Caco-2 (cell line): ENCODE data around the gene FRMD6. TPM values are rescaled to one million over a fixed set of nuclear protein-coding genes. Genes with fewer than 3 reads are reported as not detected.

ENCODE experiments used
- BruUV-seq: library from RNA; stranded (reverse); fragments of 400-500 nt; replicated peaks from 2 replicates; lab custom pipeline; 2021; lab: Mats Ljungman, UMichigan
- CTCF ChIA-PET: fragments of 300-600 bp; sonication (Branson Sonifier 250); formaldehyde crosslinking; loops from one replicate; lab custom pipeline; 2022; ENCODE audit warnings: antibody characterized with exemption; lab: Charles Lee
- POLR2A ChIA-PET: fragments of 300-600 bp; sonication (Branson Sonifier 250); formaldehyde crosslinking; loops from one replicate; lab custom pipeline; 2022; ENCODE audit warnings: antibody characterized with exemption; lab: Charles Lee
- DNase-seq, 2 experiments: peaks; one replicate each; pipeline versions ENCODE4 v3.0.0 to v3.0.0-alpha.2; 2020 to 2022
- H3K27me3 ChIP-seq: replicated peaks from 2 replicates; pipeline ENCODE4 v1.6.0; 2011; ENCODE audit warnings: low read length; ENCODE audit not compliant: control insufficient read depth, insufficient read depth
- H3K36me3 ChIP-seq: 2 replicates; pipeline ENCODE4 v1.5.1; 2011; ENCODE audit warnings: low read length; ENCODE audit not compliant: control insufficient read depth, insufficient read depth
- H3K4me1 ChIP-seq: fragments of 250-450 bp; sonication (Bioruptor Pico); 2 replicates; pipeline ENCODE4 v1.5.1; 2020; ENCODE audit warnings: mild to moderate bottlenecking
- H3K4me3 ChIP-seq: 2 replicates; pipeline ENCODE4 v1.5.1; 2011; ENCODE audit warnings: low read depth, mild to moderate bottlenecking, control low read depth, low read length
- H3K9me3 ChIP-seq: fragments of 250-450 bp; sonication (Bioruptor Pico); 2 replicates; pipeline ENCODE4 v1.5.1; 2020; ENCODE audit warnings: mild to moderate bottlenecking, moderate library complexity
- H3K27ac Mint-ChIP-seq: one replicate; pipeline ENCODE4 v1.8.0; 2022; ENCODE audit warnings: mixed read lengths; ENCODE audit not compliant: unreplicated experiment
- H3K27me3 Mint-ChIP-seq: one replicate; pipeline ENCODE4 v1.8.0; 2022; ENCODE audit warnings: mixed read lengths; ENCODE audit not compliant: insufficient read depth, unreplicated experiment
- H3K36me3 Mint-ChIP-seq: one replicate; pipeline ENCODE4 v1.8.0; 2022; ENCODE audit warnings: mild to moderate bottlenecking, mixed read lengths; ENCODE audit not compliant: insufficient read depth, unreplicated experiment
- H3K4me1 Mint-ChIP-seq: one replicate; pipeline ENCODE4 v1.8.0; 2022; ENCODE audit warnings: low read depth, mixed read lengths; ENCODE audit not compliant: unreplicated experiment
- H3K4me3 Mint-ChIP-seq: one replicate; pipeline ENCODE4 v1.8.0; 2022; ENCODE audit warnings: mild to moderate bottlenecking, moderate library complexity, mixed read lengths; ENCODE audit not compliant: unreplicated experiment
- H3K9me3 Mint-ChIP-seq: one replicate; pipeline ENCODE4 v1.8.0; 2022; ENCODE audit warnings: mixed read lengths; ENCODE audit not compliant: unreplicated experiment
- intact Hi-C: fragments of 100-400 bp; cut with micrococcal nuclease; formaldehyde crosslinking; loops from one replicate; pipeline ENCODE4 v1.10.0; 2022; ENCODE audit not compliant: unreplicated experiment
- total RNA-seq: library from RNA; stranded (reverse); gene quantifications from 2 replicates; pipeline ENCODE4 v1.2.3, GENCODE V29; 2022
- TF ChIP-seq, protein P1 (sequence below), 2 experiments: fragments of 200-600 bp in 1 of 2; IDR thresholded peaks; 1 replicate in 1 of 2; 2 replicates in 1 of 2; pipeline versions ENCODE4 v1.5.1 to v1.8.0; 2011 to 2022; ENCODE audit warnings: antibody characterized with exemption in 1 of 2, control low read depth in 1 of 2, inconsistent platforms in 1 of 2, low read depth in 1 of 2, low read length in 1 of 2, mild to moderate bottlenecking in 1 of 2, moderate library complexity in 1 of 2; ENCODE audit not compliant: insufficient read depth in 1 of 2, severe bottlenecking in 1 of 2, unreplicated experiment in 1 of 2

FRMD6 gene
- total RNA-seq, 1 experiment from 2014 or later: 35.7 TPM

DNA sequence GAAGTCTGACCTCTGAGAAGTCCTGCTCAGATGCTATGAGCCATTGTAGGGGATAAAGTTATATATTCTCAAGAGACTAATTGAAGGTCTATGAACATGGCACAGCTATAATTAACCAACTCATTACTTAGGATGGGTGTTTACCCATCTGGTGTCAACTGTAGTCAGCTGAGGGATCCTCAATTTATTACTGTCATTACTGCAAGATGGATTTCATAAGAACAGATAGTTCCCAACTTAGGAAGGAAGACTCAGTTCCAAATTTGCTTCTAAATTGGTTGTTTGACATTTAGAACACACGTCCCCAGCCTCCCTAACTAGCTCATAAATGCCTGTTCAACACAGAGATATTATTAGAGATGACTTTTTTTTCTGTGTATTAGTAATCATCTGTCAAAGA, 81.4 kb downstream of the FRMD6 start:
- ChIA-PET CTCF (no interaction called here), POLR2A (no interaction called here)
- Histone ChIP-seq H3K27me3 (no peaks in the 10 kb centered on the region), H3K4me1 (no peaks in the 10 kb centered on the region), H3K36me3 (no peaks in the 10 kb centered on the region), H3K4me3 (no peak overlapping the region), H3K9me3 (no peaks in the 10 kb centered on the region)
- no TSS peak for BruUV-seq
- Mint-ChIP-seq H3K9me3 (no peaks in the 10 kb centered on the region), H3K27me3 (no peaks in the 10 kb centered on the region), H3K36me3 (peaks cover 25% of the 10 kb centered on the region), H3K4me1 (no peaks in the 10 kb centered on the region), H3K27ac (no peak overlapping the region), H3K4me3 (no peak overlapping the region)
- intact Hi-C loops: no loop called here
- no peak for DNase-seq
- TF ChIP-seq, protein P1, sequence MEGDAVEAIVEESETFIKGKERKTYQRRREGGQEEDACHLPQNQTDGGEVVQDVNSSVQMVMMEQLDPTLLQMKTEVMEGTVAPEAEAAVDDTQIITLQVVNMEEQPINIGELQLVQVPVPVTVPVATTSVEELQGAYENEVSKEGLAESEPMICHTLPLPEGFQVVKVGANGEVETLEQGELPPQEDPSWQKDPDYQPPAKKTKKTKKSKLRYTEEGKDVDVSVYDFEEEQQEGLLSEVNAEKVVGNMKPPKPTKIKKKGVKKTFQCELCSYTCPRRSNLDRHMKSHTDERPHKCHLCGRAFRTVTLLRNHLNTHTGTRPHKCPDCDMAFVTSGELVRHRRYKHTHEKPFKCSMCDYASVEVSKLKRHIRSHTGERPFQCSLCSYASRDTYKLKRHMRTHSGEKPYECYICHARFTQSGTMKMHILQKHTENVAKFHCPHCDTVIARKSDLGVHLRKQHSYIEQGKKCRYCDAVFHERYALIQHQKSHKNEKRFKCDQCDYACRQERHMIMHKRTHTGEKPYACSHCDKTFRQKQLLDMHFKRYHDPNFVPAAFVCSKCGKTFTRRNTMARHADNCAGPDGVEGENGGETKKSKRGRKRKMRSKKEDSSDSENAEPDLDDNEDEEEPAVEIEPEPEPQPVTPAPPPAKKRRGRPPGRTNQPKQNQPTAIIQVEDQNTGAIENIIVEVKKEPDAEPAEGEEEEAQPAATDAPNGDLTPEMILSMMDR (IDR thresholded peaks at IDR 0.05; ENCODE audit: insufficient read depth in 1 of 2, low read depth in 1 of 2, low read length in 1 of 2, severe bottlenecking in 1 of 2, unreplicated experiment in 1 of 2): no peak

DNA sequence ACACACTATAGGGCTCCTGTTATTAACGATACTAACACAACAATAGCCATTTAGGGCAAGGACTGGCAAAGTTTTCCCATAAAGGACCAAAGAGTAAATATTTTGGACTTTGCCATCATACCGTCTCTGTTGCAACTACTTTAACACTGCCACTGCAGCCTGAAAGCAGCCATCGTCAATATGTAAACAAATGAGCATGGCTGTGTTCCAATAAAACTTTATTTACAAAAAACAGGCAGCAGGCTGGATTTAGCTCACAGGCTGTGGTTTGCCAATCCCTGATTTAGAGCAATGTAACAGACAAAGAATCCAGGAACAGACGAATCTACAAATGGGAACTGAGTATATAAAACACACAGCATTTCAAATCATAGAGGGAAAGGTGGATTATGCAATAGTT, 84.1 kb downstream of the FRMD6 start:
- Mint-ChIP-seq H3K9me3 (no peaks in the 10 kb centered on the region), H3K36me3 (peaks cover 16% of the 10 kb centered on the region), H3K27me3 (no peaks in the 10 kb centered on the region), H3K4me1 (no peaks in the 10 kb centered on the region), H3K4me3 (no peak overlapping the region), H3K27ac (no peak overlapping the region)
- POLR2A ChIA-PET: no interaction called here
- no peak for DNase-seq
- TF ChIP-seq, protein P1 (IDR thresholded peaks at IDR 0.05; ENCODE audit: insufficient read depth in 1 of 2, low read depth in 1 of 2, low read length in 1 of 2, severe bottlenecking in 1 of 2, unreplicated experiment in 1 of 2): no peak
- Histone ChIP-seq H3K36me3 (no peaks in the 10 kb centered on the region), H3K27me3 (no peaks in the 10 kb centered on the region), H3K4me1 (no peaks in the 10 kb centered on the region), H3K9me3 (no peaks in the 10 kb centered on the region), H3K4me3 (no peak overlapping the region)
- intact Hi-C loops: no loop called here
- no TSS peak for BruUV-seq
- CTCF ChIA-PET: interaction anchor here (0.6 kb wide), 1 partner anchor 84 kb away, joined by 4 read pairs; the partner anchor contains the start of gene FRMD6

DNA sequence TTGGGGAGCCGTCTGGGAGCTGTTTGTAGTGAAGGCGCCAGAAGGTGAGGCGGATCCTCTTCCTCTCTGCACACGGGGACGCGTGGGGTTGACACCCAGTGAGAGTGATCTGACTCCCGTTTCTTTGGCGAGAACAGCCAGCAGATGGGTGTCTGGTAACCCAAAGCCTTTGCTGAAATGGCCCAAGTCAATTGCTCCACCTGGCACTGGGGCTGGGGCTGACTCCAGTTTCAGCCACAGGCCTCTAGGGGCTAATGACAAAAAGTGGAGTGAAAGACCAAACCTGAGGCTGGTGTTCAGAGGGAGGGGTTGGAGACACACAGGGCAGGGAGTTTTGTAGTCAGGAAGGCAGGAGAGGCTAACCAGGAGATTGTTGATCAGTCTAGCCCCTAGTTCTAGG, 87.0 kb downstream of the FRMD6 start:
- no peaks in the 10 kb centered on the region for H3K9me3 Mint-ChIP-seq
- BruUV-seq: no TSS peak
- H3K9me3 ChIP-seq: no peaks in the 10 kb centered on the region
- no peaks in the 10 kb centered on the region for H3K4me1 Mint-ChIP-seq
- DNase-seq: peak in 1 of 2 experiments; percentile 40
- no peaks in the 10 kb centered on the region for H3K27me3 ChIP-seq
- H3K27me3 Mint-ChIP-seq: no peaks in the 10 kb centered on the region
- intact Hi-C loops: no loop called here
- no peaks in the 10 kb centered on the region for H3K36me3 ChIP-seq
- peaks cover 6% of the 10 kb centered on the region for H3K36me3 Mint-ChIP-seq
- TF ChIP-seq, protein P1 (IDR thresholded peaks at IDR 0.05; ENCODE audit: insufficient read depth in 1 of 2, low read depth in 1 of 2, low read length in 1 of 2, severe bottlenecking in 1 of 2, unreplicated experiment in 1 of 2): no peak
- CTCF ChIA-PET: interaction anchor here (1.6 kb wide), 1 partner anchor 455 kb away, joined by 3 read pairs; no protein-coding TSS in a partner anchor
- no peak overlapping the region for H3K4me3 ChIP-seq
- POLR2A ChIA-PET: interaction anchor here (0.6 kb wide), 1 partner anchor 122 kb away, joined by 4 read pairs; the partner anchor contains the start of gene GNG2
- H3K4me3 Mint-ChIP-seq: no peak overlapping the region
- H3K27ac Mint-ChIP-seq: no peak overlapping the region
- H3K4me1 ChIP-seq: no peaks in the 10 kb centered on the region
